Neuronal stem cell (in vitro differentiated cells): ENCODE measurements around the gene GLUD1.
"Not testable (repeated sequence)": the region's sequence is repeated elsewhere in the genome, so short reads cannot be mapped to it uniquely, and the experiment has no call there.

Experiments
- DNase-seq: peaks from one replicate; pipeline ENCODE4 v3.0.0-alpha.2; 2013; ENCODE audit warnings: low spot score
- H2AFZ ChIP-seq: one replicate; pipeline ENCODE4 v1.6.1; 2013; ENCODE audit warnings: mild to moderate bottlenecking, low read length, inconsistent platforms
- H2AK5ac ChIP-seq: 2 replicates; pipeline ENCODE4 v1.6.1; 2013; ENCODE audit warnings: low read depth, mild to moderate bottlenecking, inconsistent platforms, low read length, moderate library complexity, mixed read lengths
- H2BK120ac ChIP-seq: 2 replicates; pipeline ENCODE4 v1.6.1; 2013; ENCODE audit warnings: low read depth, mild to moderate bottlenecking, inconsistent platforms, low read length, moderate library complexity, mixed read lengths
- H2BK12ac ChIP-seq: one replicate; pipeline ENCODE4 v1.6.1; 2013; ENCODE audit warnings: low read length, inconsistent platforms
- H2BK15ac ChIP-seq: 2 replicates; pipeline ENCODE4 v1.6.1; 2013; ENCODE audit warnings: mild to moderate bottlenecking, low read length, inconsistent platforms, mixed read lengths
- H2BK5ac ChIP-seq: one replicate; pipeline ENCODE4 v1.6.1; 2013; ENCODE audit warnings: inconsistent platforms, mild to moderate bottlenecking, low read length, moderate library complexity
- H3K14ac ChIP-seq: one replicate; pipeline ENCODE4 v1.6.1; 2013; ENCODE audit warnings: low read length, inconsistent platforms
- H3K18ac ChIP-seq: 2 replicates; pipeline ENCODE4 v1.6.1; 2013; ENCODE audit warnings: low read length, inconsistent platforms
- H3K23ac ChIP-seq: 2 replicates; pipeline ENCODE4 v1.6.1; 2013; ENCODE audit warnings: low read depth, mild to moderate bottlenecking, mixed read lengths, low read length, inconsistent platforms; ENCODE audit not compliant: poor library complexity
- H3K27ac ChIP-seq: replicated peaks from 3 replicates; pipeline ENCODE4 v1.5.1; 2013; ENCODE audit warnings: low read length, inconsistent platforms
- H3K27me3 ChIP-seq, 3 experiments: 2 replicates each; pipeline ENCODE4 v1.6.1; 2013; ENCODE audit warnings: low read length in 3 of 3, mild to moderate bottlenecking in 2 of 3, inconsistent platforms in 1 of 3, low read depth in 1 of 3, mixed read lengths in 1 of 3, moderate library complexity in 1 of 3; ENCODE audit not compliant: control insufficient read depth in 3 of 3, insufficient read depth in 3 of 3
- H3K36me3 ChIP-seq, 2 donors: replicated peaks in 1 of 2; 2 replicates each; pipeline ENCODE4 v1.6.1; 2013; ENCODE audit warnings: low read length in 2 of 2; ENCODE audit not compliant: control insufficient read depth in 2 of 2, insufficient read depth in 2 of 2
- H3K4ac ChIP-seq: 2 replicates; pipeline ENCODE4 v1.6.1; 2013; ENCODE audit warnings: inconsistent platforms, mild to moderate bottlenecking, low read length, moderate library complexity
- H3K4me1 ChIP-seq, 2 donors: 1 replicate in 1 of 2; 2 replicates in 1 of 2; pipeline ENCODE4 v1.6.1; 2013; ENCODE audit warnings: low read length in 2 of 2, low read depth in 1 of 2; ENCODE audit not compliant: control insufficient read depth in 2 of 2, insufficient read depth in 1 of 2
- H3K4me2 ChIP-seq: one replicate; pipeline ENCODE4 v1.6.1; 2013; ENCODE audit warnings: mild to moderate bottlenecking, low read length, inconsistent platforms; ENCODE audit not compliant: insufficient read depth, poor library complexity, severe bottlenecking
- H3K4me3 ChIP-seq, 2 donors: 2 replicates each; pipeline ENCODE4 v1.5.1; 2013; ENCODE audit warnings: low read length in 2 of 2, mild to moderate bottlenecking in 2 of 2, inconsistent platforms in 1 of 2, moderate library complexity in 1 of 2
- H3K79me1 ChIP-seq: one replicate; pipeline ENCODE4 v1.6.1; 2013; ENCODE audit warnings: low read depth, mild to moderate bottlenecking, inconsistent platforms, low read length, moderate library complexity
- H3K9ac ChIP-seq: one replicate; pipeline ENCODE4 v1.6.1; 2013; ENCODE audit warnings: mild to moderate bottlenecking, low read depth, low read length, inconsistent platforms; ENCODE audit not compliant: poor library complexity
- H3K9me3 ChIP-seq, 2 donors: replicated peaks in 1 of 2; 2 replicates each; pipeline versions ENCODE3 to v1.6.1; 2013; ENCODE audit warnings: low read length in 2 of 2, mild to moderate bottlenecking in 2 of 2, inconsistent platforms in 1 of 2, low read depth in 1 of 2, mixed read lengths in 1 of 2, moderate library complexity in 1 of 2; ENCODE audit not compliant: control insufficient read depth in 2 of 2, insufficient read depth in 1 of 2
- H4K8ac ChIP-seq: one replicate; pipeline ENCODE4 v1.6.1; 2013; ENCODE audit warnings: low read depth, mild to moderate bottlenecking, inconsistent platforms, low read length, moderate library complexity
- H4K91ac ChIP-seq: one replicate; pipeline ENCODE4 v1.6.1; 2013; ENCODE audit warnings: low read length, low read depth, mild to moderate bottlenecking, inconsistent platforms; ENCODE audit not compliant: poor library complexity
- WGBS, 2 donors: extraction: QIAGEN DNeasy Blood & Tissue Kit; methylation state at CpG; one replicate each; pipeline ENCODE4 v1.1.7; 2013; ENCODE audit warnings: missing lambda C conversion rate in 2 of 2, mixed read lengths in 1 of 2; ENCODE audit not compliant: insufficient read length in 2 of 2, insufficient replicate concordance in 1 of 2; ENCODE audit errors: extremely low coverage in 2 of 2; 5-methylcytosine and 5-hydroxymethylcytosine counted together

GLUD1 gene

DNA sequence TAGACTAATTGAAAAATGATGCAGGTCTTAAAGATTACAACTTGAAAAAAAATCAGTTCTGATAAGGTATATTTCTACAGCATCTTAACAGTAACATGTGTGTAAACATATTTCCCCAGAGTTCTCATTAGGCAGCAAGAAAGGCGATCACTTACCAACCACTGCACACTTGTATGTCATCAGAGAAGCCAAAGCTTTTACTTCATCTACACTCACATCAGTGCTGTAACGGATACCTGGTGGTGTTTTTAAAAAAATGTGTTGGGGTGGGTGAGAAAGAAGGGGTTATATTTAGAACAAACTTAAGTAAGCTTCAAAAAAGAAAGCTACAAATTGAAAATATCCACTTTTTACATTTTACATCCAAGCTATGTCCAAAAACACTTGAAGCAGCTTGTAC, 18.2 kb downstream of the GLUD1 start:
- not testable (repeated sequence) for H3K4me3 ChIP-seq, H3K23ac ChIP-seq, H4K8ac ChIP-seq, H3K14ac ChIP-seq, H3K79me1 ChIP-seq, H3K27me3 ChIP-seq, H2BK15ac ChIP-seq, H2AK5ac ChIP-seq, H2BK120ac ChIP-seq, DNase-seq, H3K18ac ChIP-seq, H4K91ac ChIP-seq, H3K4me2 ChIP-seq, H2BK12ac ChIP-seq, H3K4me1 ChIP-seq, H3K4ac ChIP-seq, H3K27ac ChIP-seq, H3K9ac ChIP-seq, H3K9me3 ChIP-seq, H2BK5ac ChIP-seq, H2AFZ ChIP-seq
- peaks cover 4 to 71% of the 10 kb centered on the region in 2 donors for H3K36me3 ChIP-seq
- WGBS, 2 donors: no CpG with 5 or more reads among the region's 2 CpGs

- no CpG with 5 or more reads among the region's 2 CpGs for WGBS, 2 donors
- Histone ChIP-seq H3K18ac (no peak overlapping the region), H2BK15ac (no peak overlapping the region), H3K27ac (no peak overlapping the region), H2AK5ac (no peak overlapping the region), H3K4me2 (no peak overlapping the region), H3K9me3 (no peaks in the 10 kb centered on the region), H3K14ac (no peak overlapping the region), H4K91ac (no peak overlapping the region), H3K4me3 (no peak overlapping the region), H3K79me1 (no peaks in the 10 kb centered on the region), H3K4me1 (no peaks in the 10 kb centered on the region), H2BK5ac (no peak overlapping the region), H2BK12ac (no peak overlapping the region), H3K23ac (no peak overlapping the region), H2AFZ (no peak overlapping the region), H3K4ac (no peak overlapping the region), H3K9ac (no peak overlapping the region), H2BK120ac (no peak overlapping the region), H4K8ac (no peak overlapping the region), H3K36me3 (peaks cover 8 to 86% of the 10 kb centered on the region in 2 donors), H3K27me3 (no peaks in the 10 kb centered on the region)
- DNase-seq: no peak
Measured at GRCh38 chr10:87072449-87072848, 22.2 kb downstream of the GLUD1 start.

- H2AFZ ChIP-seq: no peak overlapping the region
- H3K4ac ChIP-seq: no peak overlapping the region
- H3K9ac ChIP-seq: no peak overlapping the region
- H3K14ac ChIP-seq: no peak overlapping the region
- no peak overlapping the region for H3K4me3 ChIP-seq
- H3K18ac ChIP-seq: no peak overlapping the region
- no peak overlapping the region for H3K4me2 ChIP-seq
- no peaks in the 10 kb centered on the region for H3K9me3 ChIP-seq
- H3K4me1 ChIP-seq: no peaks in the 10 kb centered on the region
- peaks cover 18 to 93% of the 10 kb centered on the region in 2 donors for H3K36me3 ChIP-seq
- H4K91ac ChIP-seq: no peak overlapping the region
- no peak overlapping the region for H2AK5ac ChIP-seq
- WGBS, 2 donors: no CpG with 5 or more reads among the region's 1 CpG
- H3K79me1 ChIP-seq: no peaks in the 10 kb centered on the region
- no peak overlapping the region for H2BK5ac ChIP-seq
- no peak overlapping the region for H4K8ac ChIP-seq
- H2BK12ac ChIP-seq: no peak overlapping the region
- no peak for DNase-seq
- H2BK15ac ChIP-seq: no peak overlapping the region
- H3K27me3 ChIP-seq: no peaks in the 10 kb centered on the region
- H2BK120ac ChIP-seq: no peak overlapping the region
- H3K27ac ChIP-seq: no peak overlapping the region
- H3K23ac ChIP-seq: no peak overlapping the region
Measured at GRCh38 chr10:87068281-87068680, 26.4 kb downstream of the GLUD1 start.

DNA sequence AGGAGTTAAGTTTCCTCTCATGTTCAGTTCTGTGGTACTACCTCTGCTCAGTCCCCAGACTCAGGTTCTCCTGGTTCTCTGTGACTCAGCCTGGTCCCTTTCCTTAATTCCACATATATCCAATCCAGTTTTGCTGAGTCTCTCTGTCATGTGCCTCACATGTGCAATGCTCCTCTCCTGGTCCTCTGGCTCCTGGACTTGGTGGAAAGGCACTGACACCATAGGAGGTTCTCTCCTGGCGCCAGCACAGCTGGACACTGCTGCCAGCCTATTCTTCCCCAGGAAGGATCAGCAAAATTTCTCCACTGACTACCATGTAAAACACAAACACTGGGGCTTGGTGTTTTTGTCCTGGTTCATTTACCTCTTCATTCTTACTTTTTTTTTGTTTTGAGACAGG, 27.8 kb downstream of the GLUD1 start:
- Histone ChIP-seq H2BK120ac (no peak overlapping the region), H2BK5ac (no peak overlapping the region), H3K4me1 (no peaks in the 10 kb centered on the region), H4K8ac (no peak overlapping the region), H4K91ac (no peak overlapping the region), H2AK5ac (no peak overlapping the region), H3K4me2 (no peak overlapping the region), H3K9me3 (no peaks in the 10 kb centered on the region), H3K14ac (no peak overlapping the region), H2BK15ac (no peak overlapping the region), H3K23ac (no peak overlapping the region), H3K27me3 (no peaks in the 10 kb centered on the region), H2AFZ (no peak overlapping the region), H3K27ac (no peak overlapping the region), H3K4me3 (no peak overlapping the region), H3K18ac (no peak overlapping the region), H3K79me1 (no peaks in the 10 kb centered on the region), H3K4ac (no peak overlapping the region), H3K36me3 (peaks cover 17 to 92% of the 10 kb centered on the region in 2 donors), H3K9ac (no peak overlapping the region), H2BK12ac (no peak overlapping the region)
- WGBS, 2 donors: no CpG with 5 or more reads among the region's 1 CpG
- no peak for DNase-seq
